HepG2 (cell line): Measurements from ENCODE around the gene PIM3. TPM values are rescaled to one million over a fixed set of nuclear protein-coding genes. Genes with fewer than 3 reads are reported as not detected.
A peak's percentile ranks its signal among the peaks of the same experiment; 100 is the strongest.

Experiments used
- AHDC1 ChIP-seq: sonication (generic); formaldehyde crosslinking; IDR thresholded peaks from 2 replicates; pipeline ENCODE4 v1.5.1; 2020; ENCODE audit warnings: mild to moderate bottlenecking, missing genetic modification reagents, borderline replicate concordance
- BCL3 ChIP-seq: sonication (generic); formaldehyde crosslinking; IDR thresholded peaks from 2 replicates; pipeline ENCODE4 v1.5.1; 2020; ENCODE audit warnings: mild to moderate bottlenecking, missing genetic modification reagents, moderate library complexity
- ELF1 ChIP-seq: sonication (generic); formaldehyde crosslinking; IDR thresholded peaks from 2 replicates; pipeline ENCODE4 v1.4.0; 2020; ENCODE audit warnings: missing genetic modification reagents
- EP300 ChIP-seq, 3 experiments: sonication (generic) in 1 of 3; formaldehyde crosslinking in 1 of 3; IDR thresholded peaks; 2 replicates each; pipeline versions ENCODE4 v1.5.1 to v1.6.1; 2011 to 2020; ENCODE audit warnings: low read depth in 2 of 3, low read length in 2 of 3, borderline replicate concordance in 1 of 3, improper control_type of control experiment in 1 of 3, mild to moderate bottlenecking in 1 of 3, missing genetic modification reagents in 1 of 3, moderate library complexity in 1 of 3
- FOXP4 ChIP-seq: sonication (generic); formaldehyde crosslinking; IDR thresholded peaks from 2 replicates; pipeline ENCODE4 v1.4.0; 2020; ENCODE audit warnings: missing genetic modification reagents
- GFI1 ChIP-seq: sonication (generic); formaldehyde crosslinking; IDR thresholded peaks from 2 replicates; pipeline ENCODE4 v1.5.0; 2020; ENCODE audit warnings: missing genetic modification reagents, mild to moderate bottlenecking, borderline replicate concordance
- HDAC2 ChIP-seq: sonication (generic); formaldehyde crosslinking; IDR thresholded peaks from 2 replicates; pipeline ENCODE4 v1.4.0; 2020; ENCODE audit warnings: missing genetic modification reagents
- MAFK ChIP-seq, 2 experiments: IDR thresholded peaks in 1 of 2; conservative IDR thresholded peaks in 1 of 2; 2 replicates each; pipeline ENCODE4 v1.6.1; 2011; ENCODE audit warnings: improper control_type of control experiment in 2 of 2, low read length in 2 of 2
- NCOA5 ChIP-seq: sonication (generic); formaldehyde crosslinking; IDR thresholded peaks from 2 replicates; pipeline ENCODE4 v1.4.0; 2020; ENCODE audit warnings: missing genetic modification reagents
- NFE2L2 ChIP-seq: fragments of 150-350 bp; IDR thresholded peaks from 2 replicates; pipeline ENCODE4 v1.6.1; 2014; ENCODE audit warnings: low read length
- PHF20 ChIP-seq: sonication (generic); formaldehyde crosslinking; IDR thresholded peaks from 2 replicates; pipeline ENCODE4 v1.5.0; 2020; ENCODE audit warnings: mild to moderate bottlenecking, missing genetic modification reagents
- RBM22 ChIP-seq: fragments of 200-400 bp; formaldehyde crosslinking; optimal IDR thresholded peaks from 2 replicates; pipeline ENCODE3; 2017; ENCODE audit warnings: mild to moderate bottlenecking, low read length, moderate library complexity
- RORA ChIP-seq: sonication (generic); formaldehyde crosslinking; IDR thresholded peaks from 2 replicates; pipeline ENCODE4 v1.5.0; 2020; ENCODE audit warnings: mild to moderate bottlenecking, missing genetic modification reagents, moderate library complexity
- ZFP41 ChIP-seq: sonication (generic); formaldehyde crosslinking; IDR thresholded peaks from 2 replicates; pipeline ENCODE4 v1.4.0; 2020; ENCODE audit warnings: mild to moderate bottlenecking, missing genetic modification reagents, borderline replicate concordance
- ZNF20 ChIP-seq: sonication (generic); formaldehyde crosslinking; IDR thresholded peaks from 2 replicates; pipeline ENCODE4 v1.4.0; 2020; ENCODE audit warnings: mild to moderate bottlenecking, moderate library complexity, missing genetic modification reagents
- ZNF335 ChIP-seq: sonication (generic); formaldehyde crosslinking; IDR thresholded peaks from 2 replicates; pipeline ENCODE4 v1.4.0; 2020; ENCODE audit warnings: missing genetic modification reagents
- ZNF33A ChIP-seq: sonication (generic); formaldehyde crosslinking; IDR thresholded peaks from 2 replicates; pipeline ENCODE4 v1.5.1; 2020; ENCODE audit warnings: missing genetic modification reagents, mild to moderate bottlenecking, moderate library complexity, borderline replicate concordance
- ZNF841 ChIP-seq: sonication (generic); formaldehyde crosslinking; IDR thresholded peaks from 2 replicates; pipeline ENCODE4 v1.8.1; 2023; ENCODE audit warnings: missing genetic modification reagents, borderline replicate concordance
- ZNF891 ChIP-seq: sonication (generic); formaldehyde crosslinking; IDR thresholded peaks from 2 replicates; pipeline ENCODE4 v1.5.0; 2020; ENCODE audit warnings: mild to moderate bottlenecking, missing genetic modification reagents
- ZZZ3 ChIP-seq: sonication (generic); formaldehyde crosslinking; IDR thresholded peaks from 2 replicates; pipeline ENCODE4 v1.4.0; 2020; ENCODE audit warnings: missing genetic modification reagents, mild to moderate bottlenecking, borderline replicate concordance
- polyA plus RNA-seq, 8 experiments: library from polyadenylated mRNA; depleted of rRNA in 3 of 8; stranded (reverse) in 7 of 8; unstranded in 1 of 8; fragments of >200 nt; fragmentation: Illumina TruSeq in 4 of 8; extraction: Trizol in 4 of 8; gene quantifications; 2 replicates each; pipeline versions ENCODE4 v1.2.1 to v1.2.3, GENCODE V29; 2011 to 2016; ENCODE audit warnings: low read depth in 4 of 8, missing spikeins in 1 of 8, mixed read lengths in 1 of 8; ENCODE audit not compliant: insufficient read depth in 1 of 8
- total RNA-seq, 5 experiments: library from RNA; depleted of rRNA; stranded (reverse); fragments of >200 nt; fragmentation: Illumina TruSeq; extraction: Trizol; gene quantifications; 2 replicates each; pipeline ENCODE4 v1.2.3, GENCODE V29; 2016; ENCODE audit warnings: low read depth in 1 of 5

The PIM3 gene
- total and polyA plus RNA-seq, 2 of the 13 experiments (the other 11 are each of a cell fraction or from before 2014, with no cell fraction given) = 21.6 to 31.2 TPM

GRCh38 chr22:49937758-49938564 is 22.6 kb upstream of the PIM3 start (continued):
- TF ChIP-seq EP300 (IDR thresholded peaks at IDR 0.05; ENCODE audit: low read depth in 2 of 2, low read length in 2 of 2) (peak in 1 of 2 experiments; percentile 73; a peak in 2 of 4 replicates), EP300 (CRISPR knock-in tag; IDR thresholded peaks at IDR 0.05; ENCODE audit: borderline replicate concordance) (peak; percentile 75; the same call in 1 of the 2 replicates), ZNF891 (CRISPR knock-in tag) (no peak), BCL3 (CRISPR knock-in tag) (no peak; the same call in 1 of the 2 replicates), ZZZ3 (CRISPR knock-in tag) (peak; percentile 85), ZNF841 (no peak), ZNF335 (CRISPR knock-in tag) (peak; percentile 54; the same call in 1 of the 2 replicates), RBM22 (no peak), MAFK (conservative IDR thresholded peaks at IDR 0.05 in 1 of 2, IDR thresholded peaks at IDR 0.05 in 1 of 2; ENCODE audit: low read length in 2 of 2) (no peak), RORA (CRISPR knock-in tag) (no peak), ZNF33A (no peak), GFI1 (no peak), ELF1 (CRISPR knock-in tag) (peak; percentile 95), ZFP41 (CRISPR knock-in tag) (no peak), ZNF20 (no peak), HDAC2 (CRISPR knock-in tag) (peak; percentile 86), NFE2L2 (no peak), FOXP4 (peak; percentile 99), AHDC1 (peak; percentile 86; the same call in 1 of the 2 replicates), PHF20 (CRISPR knock-in tag) (peak; percentile 50; the same call in 1 of the 2 replicates), NCOA5 (CRISPR knock-in tag) (no peak)
